Endothelial cell of umbilical vein (primary cell): ENCODE measurements around the gene RNF11. TPM values are rescaled to one million over a fixed set of nuclear protein-coding genes. Genes with fewer than 3 reads are reported as not detected.
"Not testable (repeated sequence)": the region's sequence is repeated elsewhere in the genome, so short reads cannot be mapped to it uniquely, and the experiment has no call there.

Source experiments
- BruUV-seq: library from RNA; stranded (reverse); fragments of 400-500 nt; replicated peaks from 2 replicates; lab custom pipeline; 2021; lab: Mats Ljungman, UMichigan
- CTCF ChIA-PET: fragments of 300-600, 350-600 bp; sonication (Branson Sonifier 250); formaldehyde crosslinking; loops from one replicate; lab custom pipeline; 2021; ENCODE audit warnings: antibody characterized with exemption, inconsistent platforms; lab: Charles Lee
- POLR2A ChIA-PET: fragments of 300-600, 350-600 bp; sonication (Branson Sonifier 250); formaldehyde crosslinking; loops from one replicate; lab custom pipeline; 2021; ENCODE audit warnings: antibody characterized with exemption, inconsistent platforms; lab: Charles Lee
- DNase-seq: peaks from one replicate; pipeline ENCODE4 v3.0.0-alpha.2; 2011; ENCODE audit warnings: low read depth, low spot score
- FAIRE-seq: peaks from 2 replicates; lab custom pipeline; 2011; peaks lifted over from hg19 to GRCh38; lab: Jason Lieb, UNC
- H2AFZ ChIP-seq: 2 replicates; pipeline ENCODE4 v1.6.0; 2012; ENCODE audit warnings: low read depth, low read length, control low read depth, inconsistent platforms
- H3K27ac ChIP-seq: 2 replicates; pipeline ENCODE4 v1.5.1; 2011; ENCODE audit warnings: low read depth, mild to moderate bottlenecking, control low read depth, low read length, moderate library complexity; ENCODE audit not compliant: insufficient read depth
- H3K27me3 ChIP-seq, 2 experiments: 2 replicates each; pipeline versions ENCODE4 v1.6.0 to v1.6.1; 2011; ENCODE audit warnings: low read length in 2 of 2, mixed read lengths in 1 of 2; ENCODE audit not compliant: control insufficient read depth in 2 of 2, insufficient read depth in 2 of 2
- H3K36me3 ChIP-seq, 2 experiments: 2 replicates in 1 of 2; 3 replicates in 1 of 2; pipeline ENCODE4 v1.5.1; 2011; ENCODE audit warnings: low read length in 2 of 2, mild to moderate bottlenecking in 1 of 2, moderate library complexity in 1 of 2; ENCODE audit not compliant: control insufficient read depth in 2 of 2, insufficient read depth in 2 of 2; ENCODE audit errors: extremely low read depth in 1 of 2
- H3K4me1 ChIP-seq: 3 replicates; pipeline ENCODE4 v1.5.1; 2011; ENCODE audit warnings: mild to moderate bottlenecking, low read length; ENCODE audit not compliant: control insufficient read depth, insufficient read depth; ENCODE audit errors: extremely low read depth
- H3K4me2 ChIP-seq: 2 replicates; pipeline ENCODE4 v1.6.1; 2011; ENCODE audit warnings: low read length, control low read depth, mixed read lengths; ENCODE audit not compliant: insufficient read depth
- H3K4me3 ChIP-seq, 3 experiments: fragments of 200-600 bp in 1 of 3; sonication (generic), shearing (Covaris generic) in 1 of 3; replicated peaks in 1 of 3; 2 replicates each; pipeline ENCODE4 v1.5.1; 2011 to 2016; ENCODE audit warnings: control low read depth in 3 of 3, low read length in 3 of 3, mild to moderate bottlenecking in 2 of 3, inconsistent platforms in 1 of 3, low read depth in 1 of 3, moderate library complexity in 1 of 3; ENCODE audit not compliant: insufficient read depth in 1 of 3
- H3K79me2 ChIP-seq: 2 replicates; pipeline ENCODE4 v1.6.0; 2012; ENCODE audit warnings: low read length, inconsistent platforms; ENCODE audit not compliant: control insufficient read depth, insufficient read depth
- H3K9ac ChIP-seq: replicated peaks from 2 replicates; pipeline ENCODE3; 2011; ENCODE audit warnings: low read length, control low read depth; ENCODE audit not compliant: insufficient read depth; ENCODE audit errors: extremely low read depth
- H3K9me1 ChIP-seq: replicated peaks from 3 replicates; pipeline ENCODE4 v1.6.0; 2011; ENCODE audit warnings: mild to moderate bottlenecking, low read length; ENCODE audit not compliant: control insufficient read depth, insufficient read depth; ENCODE audit errors: extremely low read depth
- H3K9me3 ChIP-seq: replicated peaks from 2 replicates; pipeline ENCODE4 v1.5.1; 2012; ENCODE audit warnings: low read length, inconsistent platforms; ENCODE audit not compliant: control insufficient read depth, insufficient read depth
- H4K20me1 ChIP-seq: replicated peaks from 2 replicates; pipeline ENCODE3; 2011; ENCODE audit warnings: mild to moderate bottlenecking, low read length; ENCODE audit not compliant: control insufficient read depth, insufficient read depth; ENCODE audit errors: extremely low read depth
- dilution Hi-C: fragments of 300-500 bp; cut with MboI; formaldehyde crosslinking; loops from one replicate; pipeline ENCODE4 v1.15.0; 2019; ENCODE audit warnings: low sequenced_read_pairs; ENCODE audit not compliant: extremely low pct_ligation_motif_present
- intact Hi-C: fragments of 100-400 bp; cut with micrococcal nuclease; formaldehyde crosslinking; loops from one replicate; pipeline ENCODE4 v1.10.0; 2022
- polyA plus RNA-seq, 4 experiments: library from polyadenylated mRNA; depleted of rRNA in 3 of 4; stranded (reverse) in 3 of 4; unstranded in 1 of 4; fragments of >200 nt; gene quantifications; 2 replicates each; pipeline versions ENCODE4 v1.2.1 to v1.2.3, GENCODE V29; 2011 to 2012; ENCODE audit warnings: missing spikeins in 1 of 4
- total RNA-seq: library from RNA; stranded (reverse); gene quantifications from 2 replicates; pipeline ENCODE4 v1.2.3, GENCODE V29; 2021

Gene RNF11
- total and polyA plus RNA-seq, 2 donors (not counting 3 experiments of a cell fraction or from before 2014, with no cell fraction given), result 75.2 to 82.9 TPM

- H3K9me1 ChIP-seq, H3K9me3 ChIP-seq, DNase-seq, H3K36me3 ChIP-seq, H3K27ac ChIP-seq, BruUV-seq, dilution Hi-C loops, H3K9ac ChIP-seq, H3K27me3 ChIP-seq, H3K4me2 ChIP-seq, FAIRE-seq, POLR2A ChIA-PET, H3K4me3 ChIP-seq, intact Hi-C loops, H3K4me1 ChIP-seq, H2AFZ ChIP-seq: not testable (repeated sequence)
- peaks cover 85% of the 10 kb centered on the region for H3K79me2 ChIP-seq
- peaks cover 10% of the 10 kb centered on the region for H4K20me1 ChIP-seq
- CTCF ChIA-PET, result interaction anchor here (1.0 kb wide), 1 partner anchor 10 kb away, joined by 3 read pairs; no protein-coding TSS in a partner anchor
These were observed 14.7 kb downstream of the RNF11 start for GRCh38 chr1:51250729-51251128.

DNA sequence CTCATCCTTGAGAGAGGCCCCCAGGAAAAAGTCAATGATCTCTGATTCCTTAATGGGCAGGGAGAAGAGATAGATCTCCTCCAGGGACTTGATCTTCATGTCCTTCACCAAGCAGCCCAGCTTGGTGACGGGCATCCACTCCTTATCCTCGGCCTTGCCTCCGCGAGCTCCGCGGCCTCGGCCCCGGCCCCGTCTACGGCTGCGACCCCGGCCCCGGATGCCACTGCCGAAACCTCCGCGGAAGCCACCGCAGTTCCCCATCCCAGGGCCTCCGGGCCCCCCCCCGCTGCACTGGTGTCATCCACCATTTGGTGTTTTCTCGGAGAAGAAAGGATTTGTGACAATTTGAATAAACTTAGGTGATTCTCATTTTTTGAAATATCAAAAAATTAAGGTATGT is 15.1 kb downstream of the RNF11 start:
- BruUV-seq, dilution Hi-C loops, H3K4me3 ChIP-seq, POLR2A ChIA-PET, intact Hi-C loops, H3K9me1 ChIP-seq, FAIRE-seq, H3K4me1 ChIP-seq, DNase-seq, H3K27me3 ChIP-seq, H3K4me2 ChIP-seq, H3K36me3 ChIP-seq, H3K9ac ChIP-seq, H2AFZ ChIP-seq, H3K9me3 ChIP-seq, CTCF ChIA-PET, H3K27ac ChIP-seq: not testable (repeated sequence)
- Histone ChIP-seq H4K20me1 (peaks cover 12% of the 10 kb centered on the region), H3K79me2 (peaks cover 85% of the 10 kb centered on the region)
